Tibial artery (tissue), 4 donors: ENCODE data around the gene TNKS1BP1.

Experiments
- DNase-seq, 2 donors: peaks; one replicate each; pipeline ENCODE4 v3.0.0-alpha.2; 2019
- H3K27ac ChIP-seq, 2 donors: fragments of 200-600 bp; sonication (generic) in 1 of 2; 1 replicate in 1 of 2; 2 replicates in 1 of 2; pipeline ENCODE4 v1.5.1; 2018 to 2019; ENCODE audit warnings: mild to moderate bottlenecking in 1 of 2
- H3K27me3 ChIP-seq, 2 donors: fragments of 200-600 bp; sonication (generic) in 1 of 2; one replicate each; pipeline versions ENCODE4 v1.5.1 to v1.6.0; 2016 to 2019
- H3K36me3 ChIP-seq, 3 donors: fragments of 200-600 bp; sonication (generic) in 2 of 3; one replicate each; pipeline ENCODE4 v1.5.1; 2016 to 2019; ENCODE audit warnings: mild to moderate bottlenecking in 2 of 3
- H3K4me1 ChIP-seq, 4 donors: fragments of 200-600 bp; sonication (generic) in 2 of 4; 1 replicate in 3 of 4; 2 replicates in 1 of 4; pipeline ENCODE4 v1.5.1; 2016 to 2019
- H3K4me3 ChIP-seq, 2 donors: fragments of 200-600 bp; sonication (generic) in 1 of 2; 1 replicate in 1 of 2; 2 replicates in 1 of 2; pipeline ENCODE4 v1.5.1; 2018 to 2019; ENCODE audit warnings: mild to moderate bottlenecking in 2 of 2
- H3K9me3 ChIP-seq, 3 donors: fragments of 200-600 bp; sonication (generic) in 1 of 3; one replicate each; pipeline ENCODE4 v1.5.1; 2016 to 2019
- CTCF ChIP-seq, 2 experiments: fragments of 200-600 bp in 1 of 2; fragments of 450-650 bp in 1 of 2; IDR thresholded peaks; one replicate each; pipeline ENCODE4 v1.5.1; 2017 to 2019; ENCODE audit warnings: antibody characterized with exemption in 2 of 2, mild to moderate bottlenecking in 1 of 2, moderate library complexity in 1 of 2
- intact Hi-C: fragments of 100-400 bp; cut with DNase I; formaldehyde crosslinking; loops from one replicate; pipeline ENCODE4 v1.15.0; 2023; ENCODE audit warnings: low total_unique reads

Gene TNKS1BP1

GRCh38 chr11:57335343-57336110 is 10.8 kb upstream of the TNKS1BP1 start, which contains the start of gene SSRP1:
SSRP1 (minus strand) TSS chr11:57335892; CDS start chr11:57335121, 771 bp downstream.
- Histone ChIP-seq H3K9me3 (no peaks in the 10 kb centered on the region), H3K27me3 (peaks cover 0 to 16% of the 10 kb centered on the region in 2 donors), H3K4me1 (peaks cover 0 to 17% (median 16%) of the 10 kb centered on the region in 4 donors), H3K27ac (peak within 1 kb of the TSS; percentile 90 to 94), H3K4me3 (peak within 1 kb of the TSS; percentile 83 to 95), H3K36me3 (peaks cover 24 to 30% (median 27%) of the 10 kb centered on the region in 3 donors)
- TF ChIP-seq CTCF (IDR thresholded peaks at IDR 0.05), result no peak
- DNase-seq, result peak; percentile 88 to 92
- intact Hi-C loops, result loop anchor here (5.0 kb wide), 1 partner anchor 327 kb away; no protein-coding TSS in a partner anchor

- Histone ChIP-seq H3K27ac (peak overlapping the region; percentile 90 to 94), H3K4me3 (peak overlapping the region; percentile 83 to 95), H3K4me1 (peaks cover 0 to 17% (median 16%) of the 10 kb centered on the region in 4 donors), H3K27me3 (peaks cover 0 to 16% of the 10 kb centered on the region in 2 donors), H3K36me3 (peaks cover 29 to 35% (median 32%) of the 10 kb centered on the region in 3 donors), H3K9me3 (no peaks in the 10 kb centered on the region)
- intact Hi-C loops, result loop anchor here (5.0 kb wide), 1 partner anchor 327 kb away; no protein-coding TSS in a partner anchor
- no peak for TF ChIP-seq CTCF (IDR thresholded peaks at IDR 0.05)
- no peak for DNase-seq
These were observed 10.2 kb upstream of the TNKS1BP1 start for GRCh38 chr11:57335023-57335342.

- no peak for DNase-seq
- intact Hi-C loops, result no loop called here
- TF ChIP-seq CTCF (IDR thresholded peaks at IDR 0.05), result no peak
- Histone ChIP-seq H3K36me3 (peaks cover 39 to 56% (median 51%) of the 10 kb centered on the region in 3 donors), H3K27ac (no peak overlapping the region), H3K4me1 (peaks cover 0 to 17% (median 16%) of the 10 kb centered on the region in 4 donors), H3K4me3 (no peak overlapping the region), H3K9me3 (no peaks in the 10 kb centered on the region), H3K27me3 (peaks cover 0 to 1% of the 10 kb centered on the region in 2 donors)
These were observed 8.1 kb upstream of the TNKS1BP1 start for GRCh38 chr11:57332694-57333440.

- no peak for TF ChIP-seq CTCF (IDR thresholded peaks at IDR 0.05)
- no peak for DNase-seq
- H3K4me3 ChIP-seq, result no peak overlapping the region
- no peaks in the 10 kb centered on the region for H3K9me3 ChIP-seq
- H3K27ac ChIP-seq, result no peak overlapping the region
- H3K27me3 ChIP-seq, result no peaks in the 10 kb centered on the region
- H3K4me1 ChIP-seq, result peaks cover 0 to 17% (median 16%) of the 10 kb centered on the region in 4 donors
- intact Hi-C loops, result no loop called here
- peaks cover 50 to 68% (median 62%) of the 10 kb centered on the region in 3 donors for H3K36me3 ChIP-seq
These were observed 7.0 kb upstream of the TNKS1BP1 start for GRCh38 chr11:57331720-57332119.

- H3K9me3 ChIP-seq, result no peaks in the 10 kb centered on the region
- H3K36me3 ChIP-seq, result peaks cover 51 to 74% (median 65%) of the 10 kb centered on the region in 3 donors
- TF ChIP-seq CTCF (IDR thresholded peaks at IDR 0.05), result no peak
These were observed 5.3 kb upstream of the TNKS1BP1 start for GRCh38 chr11:57330029-57330428.

More at GRCh38 chr11:57330029-57330428, 5.3 kb upstream of the TNKS1BP1 start:
- intact Hi-C loops, result no loop called here
- no peak overlapping the region for H3K4me3 ChIP-seq
- peaks cover 0 to 23% (median 22%) of the 10 kb centered on the region in 4 donors for H3K4me1 ChIP-seq
- H3K27ac ChIP-seq, result no peak overlapping the region
- no peak for DNase-seq
- no peaks in the 10 kb centered on the region for H3K27me3 ChIP-seq
